ENCODE measurements around the gene DDX42. TPM values are rescaled to one million over a fixed set of nuclear protein-coding genes. Genes with fewer than 3 reads are reported as not detected.

DDX42 gene
- total RNA-seq, 1 donor from 2014 or later, result 197 TPM

- no peak for TF ChIP-seq CTCF (IDR thresholded peaks at IDR 0.05; ENCODE audit: unreplicated experiment)
- Mint-ChIP-seq H3K27me3 (ENCODE audit: low read depth) (no peaks in the 10 kb centered on the region), H3K4me1 (no peaks in the 10 kb centered on the region), H3K27ac (no peak overlapping the region), H3K9me3 (no peaks in the 10 kb centered on the region), H3K4me3 (no peak overlapping the region), H3K36me3 (peaks cover 33% of the 10 kb centered on the region)
- no peak for DNase-seq (ENCODE audit: low spot score in 2 of 2, unreplicated experiment in 2 of 2)
These were observed 22.2 kb upstream of the DDX42 start for GRCh38 chr17:63751806-63752205.

GRCh38 chr17:63752707-63753106, 21.3 kb upstream of the DDX42 start:
- no peak overlapping the region for H3K27ac Mint-ChIP-seq
- DNase-seq (ENCODE audit: low spot score in 2 of 2, unreplicated experiment in 2 of 2), result no peak
- no peak for TF ChIP-seq CTCF (IDR thresholded peaks at IDR 0.05; ENCODE audit: unreplicated experiment)
- no peaks in the 10 kb centered on the region for H3K4me1 Mint-ChIP-seq
- no peak overlapping the region for H3K4me3 Mint-ChIP-seq
- H3K27me3 Mint-ChIP-seq (ENCODE audit: low read depth), result no peaks in the 10 kb centered on the region
- H3K9me3 Mint-ChIP-seq, result no peaks in the 10 kb centered on the region
- H3K36me3 Mint-ChIP-seq, result peaks cover 32% of the 10 kb centered on the region

- H3K9me3 Mint-ChIP-seq, result no peaks in the 10 kb centered on the region
- peaks cover 32% of the 10 kb centered on the region for H3K36me3 Mint-ChIP-seq
- H3K4me3 Mint-ChIP-seq, result no peak overlapping the region
- H3K27me3 Mint-ChIP-seq (ENCODE audit: low read depth), result no peaks in the 10 kb centered on the region
- H3K27ac Mint-ChIP-seq, result no peak overlapping the region
- TF ChIP-seq CTCF (IDR thresholded peaks at IDR 0.05; ENCODE audit: unreplicated experiment), result no peak
- DNase-seq (ENCODE audit: low spot score in 2 of 2, unreplicated experiment in 2 of 2), result no peak
- no peaks in the 10 kb centered on the region for H3K4me1 Mint-ChIP-seq
These were observed 20.8 kb upstream of the DDX42 start for GRCh38 chr17:63753215-63753614.

GRCh38 chr17:63754046-63754445, 19.9 kb upstream of the DDX42 start:
- H3K9me3 Mint-ChIP-seq, result no peaks in the 10 kb centered on the region
- H3K4me1 Mint-ChIP-seq, result no peaks in the 10 kb centered on the region
- DNase-seq (ENCODE audit: low spot score in 2 of 2, unreplicated experiment in 2 of 2), result no peak
- no peak for TF ChIP-seq CTCF (IDR thresholded peaks at IDR 0.05; ENCODE audit: unreplicated experiment)
- H3K27me3 Mint-ChIP-seq (ENCODE audit: low read depth), result no peaks in the 10 kb centered on the region
- H3K36me3 Mint-ChIP-seq, result peaks cover 32% of the 10 kb centered on the region
- no peak overlapping the region for H3K4me3 Mint-ChIP-seq
- H3K27ac Mint-ChIP-seq, result no peak overlapping the region

- H3K27ac Mint-ChIP-seq, result no peak overlapping the region
- H3K4me3 Mint-ChIP-seq, result no peak overlapping the region
- DNase-seq (ENCODE audit: low spot score in 2 of 2, unreplicated experiment in 2 of 2), result no peak
- H3K9me3 Mint-ChIP-seq, result no peaks in the 10 kb centered on the region
- TF ChIP-seq CTCF (IDR thresholded peaks at IDR 0.05; ENCODE audit: unreplicated experiment), result no peak
- no peaks in the 10 kb centered on the region for H3K4me1 Mint-ChIP-seq
- H3K36me3 Mint-ChIP-seq, result peaks cover 33% of the 10 kb centered on the region
- no peaks in the 10 kb centered on the region for H3K27me3 Mint-ChIP-seq (ENCODE audit: low read depth)
These were observed 15.5 kb upstream of the DDX42 start for GRCh38 chr17:63758428-63758827.

Data from mesothelial cell of epicardium (in vitro differentiated cells).